GM12878 (cell line): ENCODE results near the gene SCYGR1. TPM values are rescaled to one million over a fixed set of nuclear protein-coding genes. Genes with fewer than 3 reads are reported as not detected.

Experiments used
- ATAC-seq: fragments of 200-7000 bp; cut with Tn5 transposase; 3 replicates; pipeline ENCODE4 v1.9.1; 2020; ENCODE audit warnings: mild to moderate bottlenecking, moderate library complexity
- BruUV-seq: library from RNA; stranded (reverse); fragments of 400-500 nt; replicated peaks from 2 replicates; lab custom pipeline; 2021; lab: Mats Ljungman, UMichigan
- CTCF ChIA-PET: fragments of 300-600 bp; sonication (Branson Sonifier 250); formaldehyde crosslinking; extraction: SDS; loops from one replicate; lab custom pipeline; 2021; ENCODE audit warnings: inconsistent platforms; lab: Yijun Ruan, JAX
- POLR2A ChIA-PET: fragments of 350-600 bp; formaldehyde crosslinking; extraction: SDS; loops from one replicate; lab custom pipeline; 2021; ENCODE audit warnings: inconsistent platforms; lab: Charles Lee
- RAD21 ChIA-PET: fragments of 300-600 bp; sonication (Branson Sonifier 250); formaldehyde crosslinking; loops from one replicate; lab custom pipeline; 2023; ENCODE audit warnings: antibody characterized with exemption; ENCODE audit not compliant: unreplicated experiment; lab: Charles Lee
- SMC1A ChIA-PET: fragments of 300-600 bp; sonication (Branson Sonifier 250); formaldehyde crosslinking; loops from one replicate; lab custom pipeline; 2023; ENCODE audit not compliant: unreplicated experiment, uncharacterized antibody; lab: Charles Lee
- DNase-seq: peaks from one replicate; pipeline ENCODE4 v3.0.0-alpha.2; 2011; ENCODE audit warnings: low read depth, low spot score
- FAIRE-seq: peaks from 3 replicates; lab custom pipeline; 2011; peaks lifted over from hg19 to GRCh38; lab: Jason Lieb, UNC
- H2AFZ ChIP-seq: 2 replicates; pipeline ENCODE4 v1.6.0; 2011; ENCODE audit warnings: low read depth, low read length, control low read depth; ENCODE audit not compliant: control insufficient read depth
- H3K27ac ChIP-seq: 2 replicates; pipeline ENCODE4 v1.5.1; 2011; ENCODE audit warnings: control low read depth; ENCODE audit not compliant: control insufficient read depth, insufficient read depth
- H3K27me3 ChIP-seq, 2 experiments: replicated peaks in 1 of 2; 2 replicates each; pipeline versions ENCODE4 v1.6.0 to v1.6.1; 2011; ENCODE audit warnings: low read length in 1 of 2; ENCODE audit not compliant: control insufficient read depth in 2 of 2, insufficient read depth in 2 of 2
- H3K36me3 ChIP-seq, 2 experiments: 2 replicates each; pipeline ENCODE4 v1.5.1; 2011; ENCODE audit warnings: low read length in 1 of 2; ENCODE audit not compliant: control insufficient read depth in 2 of 2, insufficient read depth in 2 of 2
- H3K4me1 ChIP-seq: 2 replicates; pipeline ENCODE4 v1.6.1; 2011; ENCODE audit warnings: mild to moderate bottlenecking, low read length, moderate library complexity, mixed read lengths; ENCODE audit not compliant: control insufficient read depth, insufficient read depth
- H3K4me2 ChIP-seq: 2 replicates; pipeline ENCODE4 v1.6.0; 2011; ENCODE audit warnings: control low read depth; ENCODE audit not compliant: control insufficient read depth, insufficient read depth
- H3K4me3 ChIP-seq: fragments of 200-600 bp; sonication (generic); 2 replicates; pipeline ENCODE4 v1.5.1; 2016
- H3K79me2 ChIP-seq: 2 replicates; pipeline ENCODE4 v1.6.0; 2011; ENCODE audit warnings: low read length; ENCODE audit not compliant: control insufficient read depth, insufficient read depth
- H3K9ac ChIP-seq: 2 replicates; pipeline ENCODE4 v1.8.0; 2011; ENCODE audit warnings: low read length, control low read depth, mixed read lengths; ENCODE audit not compliant: control insufficient read depth, insufficient read depth
- H3K9me3 ChIP-seq: replicated peaks from 3 replicates; pipeline ENCODE4 v1.5.1; 2011; ENCODE audit warnings: mild to moderate bottlenecking, low read length; ENCODE audit not compliant: control insufficient read depth, insufficient read depth
- H4K20me1 ChIP-seq: 2 replicates; pipeline ENCODE4 v1.6.0; 2011; ENCODE audit not compliant: control insufficient read depth, insufficient read depth
- CREM ChIP-seq: IDR thresholded peaks from 2 replicates; pipeline ENCODE4 v1.6.1; 2014; ENCODE audit warnings: antibody characterized with exemption, low read depth
- EZH2 ChIP-seq: IDR thresholded peaks from 2 replicates; pipeline ENCODE4 v1.6.1; 2012; ENCODE audit warnings: low read depth, mild to moderate bottlenecking, control low read depth, inconsistent platforms, low read length, borderline replicate concordance; ENCODE audit not compliant: control insufficient read depth
- MEF2B ChIP-seq: fragments of 450-650 bp; IDR thresholded peaks from 2 replicates; pipeline ENCODE4 v1.6.1; 2018; ENCODE audit warnings: mild to moderate bottlenecking, moderate library complexity; ENCODE audit not compliant: partially characterized antibody, poor library complexity, severe bottlenecking
- NBN ChIP-seq: fragments of 450-650 bp; IDR thresholded peaks from 2 replicates; pipeline ENCODE4 v1.6.1; 2016
- NFYB ChIP-seq: IDR thresholded peaks from 2 replicates; pipeline ENCODE4 v1.6.1; 2011; ENCODE audit warnings: low read depth, mild to moderate bottlenecking, low read length, improper control_type of control experiment, moderate library complexity; ENCODE audit not compliant: insufficient read depth
- NKRF ChIP-seq: fragments of 450-650 bp; conservative IDR thresholded peaks from 2 replicates; pipeline ENCODE4 v1.6.1; 2017; ENCODE audit warnings: mild to moderate bottlenecking, moderate library complexity
- RELB ChIP-seq: fragments of 450-650 bp; IDR thresholded peaks from 2 replicates; pipeline ENCODE4 v1.6.1; 2017; ENCODE audit warnings: low read depth, mild to moderate bottlenecking, moderate library complexity
- SMC3 ChIP-seq: IDR thresholded peaks from 2 replicates; pipeline ENCODE4 v1.6.1; 2011; ENCODE audit warnings: low read length, improper control_type of control experiment, borderline replicate concordance
- ZBTB40 ChIP-seq: fragments of 450-650 bp; IDR thresholded peaks from 2 replicates; pipeline ENCODE4 v1.6.1; 2016; ENCODE audit warnings: mild to moderate bottlenecking, moderate library complexity, borderline replicate concordance
- ZNF207 ChIP-seq: fragments of 450-650 bp; IDR thresholded peaks from 2 replicates; pipeline ENCODE4 v1.6.1; 2014; ENCODE audit warnings: antibody characterized with exemption, mild to moderate bottlenecking, borderline replicate concordance
- WGBS: methylation state at CpG from one replicate; pipeline ENCODE4 v1.1.6; 2016; ENCODE audit warnings: low lambda C conversion rate; ENCODE audit not compliant: insufficient replicate concordance, insufficient coverage; ENCODE audit errors: missing lambda C conversion rate; 5-methylcytosine and 5-hydroxymethylcytosine counted together
- in situ Hi-C: fragments of 300-500 bp; cut with MboI; formaldehyde crosslinking; loops from 9 replicates; pipeline ENCODE4 v1.14.3; 2018; ENCODE audit warnings: mixed read lengths
- intact Hi-C: fragments of 100-400 bp; cut with micrococcal nuclease; formaldehyde crosslinking; loops from one replicate; pipeline ENCODE4 v1.14.2; 2022; ENCODE audit not compliant: unreplicated experiment
- polyA plus RNA-seq, 11 experiments: library from polyadenylated mRNA; depleted of rRNA in 4 of 11; unstranded in 6 of 11; stranded (reverse) in 5 of 11; fragments of >200 nt; fragmentation: Nextera tagmentation in 4 of 11; fragmentation: Illumina TruSeq in 1 of 11; extraction: Ambion mirVana in 4 of 11; extraction: Trizol in 1 of 11; gene quantifications; 1 replicate in 1 of 11; 2 replicates in 10 of 11; pipeline versions ENCODE4 v1.2.1 to v1.2.3, GENCODE V29; 2011 to 2016; ENCODE audit warnings: inconsistent platforms in 2 of 11, missing spikeins in 2 of 11, low read depth in 1 of 11
- total RNA-seq, 4 experiments: library from RNA; depleted of rRNA in 3 of 4; stranded (reverse); fragments of >200 nt in 3 of 4; fragmentation: Illumina TruSeq in 1 of 4; extraction: Trizol in 1 of 4; gene quantifications; 2 replicates each; pipeline versions ENCODE4 v1.2.1 to v1.2.3, GENCODE V29; 2013 to 2021
- TF ChIP-seq, protein P1 (sequence below): fragments of 450-650 bp; IDR thresholded peaks from 2 replicates; pipeline ENCODE4 v1.6.1; 2017; ENCODE audit warnings: mild to moderate bottlenecking, low read depth, inconsistent platforms; ENCODE audit not compliant: poor library complexity, severe bottlenecking
- TF ChIP-seq, protein P2 (sequence below): IDR thresholded peaks from 2 replicates; pipeline ENCODE4 v1.6.1; 2012; ENCODE audit warnings: low read depth, low read length, improper control_type of control experiment

SCYGR1 gene
- total and polyA plus RNA-seq, 10 of the 15 experiments (the other 5 are each of a cell fraction or from before 2014, with no cell fraction given), result not detected

GRCh38 chr2:227347117-227347516, 40.6 kb downstream of the SCYGR1 start:
- ChIA-PET RAD21 (interaction anchor here (0.8 to 1.1 kb wide), 2 partner anchors 26 to 58 kb away, joined by 3 read pairs; no protein-coding TSS in a partner anchor), POLR2A (no interaction called here), CTCF (interaction anchor here (1.1 to 2.2 kb wide), 7 partner anchors 7 to 261 kb away, joined by 3 to 6 read pairs (median 4); no protein-coding TSS in a partner anchor), SMC1A (interaction anchor here (0.7 to 3.1 kb wide), 7 partner anchors 11 to 467 kb away, joined by 3 to 11 read pairs (median 8); no protein-coding TSS in a partner anchor)
- Histone ChIP-seq H3K9ac (no peak overlapping the region), H3K9me3 (no peaks in the 10 kb centered on the region), H3K4me1 (no peaks in the 10 kb centered on the region; the same call in 1 of the 2 replicates), H3K4me2 (no peak overlapping the region), H2AFZ (no peak overlapping the region), H4K20me1 (no peaks in the 10 kb centered on the region), H3K4me3 (no peak overlapping the region), H3K27me3 (no peaks in the 10 kb centered on the region), H3K79me2 (no peaks in the 10 kb centered on the region), H3K36me3 (peaks cover 0 to 7% of the 10 kb centered on the region in 2 experiments; a peak in 2 of 4 replicates), H3K27ac (no peak overlapping the region)
- no peak for ATAC-seq
- no TSS peak for BruUV-seq
- intact Hi-C loops (no loop called here), in situ Hi-C loops (no loop called here)
- 96% methylated on average over 7 of the region's 7 CpGs for WGBS
- no peak for DNase-seq
- FAIRE-seq, result no peak
- no peak for TF ChIP-seq ZNF207
- TF ChIP-seq EZH2, result no peak
- no peak for TF ChIP-seq RELB
- TF ChIP-seq NFYB, result no peak
- TF ChIP-seq CREM, result no peak
- TF ChIP-seq MEF2B, result no peak
- TF ChIP-seq, protein P1, sequence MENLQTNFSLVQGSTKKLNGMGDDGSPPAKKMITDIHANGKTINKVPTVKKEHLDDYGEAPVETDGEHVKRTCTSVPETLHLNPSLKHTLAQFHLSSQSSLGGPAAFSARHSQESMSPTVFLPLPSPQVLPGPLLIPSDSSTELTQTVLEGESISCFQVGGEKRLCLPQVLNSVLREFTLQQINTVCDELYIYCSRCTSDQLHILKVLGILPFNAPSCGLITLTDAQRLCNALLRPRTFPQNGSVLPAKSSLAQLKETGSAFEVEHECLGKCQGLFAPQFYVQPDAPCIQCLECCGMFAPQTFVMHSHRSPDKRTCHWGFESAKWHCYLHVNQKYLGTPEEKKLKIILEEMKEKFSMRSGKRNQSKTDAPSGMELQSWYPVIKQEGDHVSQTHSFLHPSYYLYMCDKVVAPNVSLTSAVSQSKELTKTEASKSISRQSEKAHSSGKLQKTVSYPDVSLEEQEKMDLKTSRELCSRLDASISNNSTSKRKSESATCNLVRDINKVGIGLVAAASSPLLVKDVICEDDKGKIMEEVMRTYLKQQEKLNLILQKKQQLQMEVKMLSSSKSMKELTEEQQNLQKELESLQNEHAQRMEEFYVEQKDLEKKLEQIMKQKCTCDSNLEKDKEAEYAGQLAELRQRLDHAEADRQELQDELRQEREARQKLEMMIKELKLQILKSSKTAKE, result no peak
- TF ChIP-seq SMC3, result no peak
- TF ChIP-seq ZBTB40, result no peak
- TF ChIP-seq, protein P2, sequence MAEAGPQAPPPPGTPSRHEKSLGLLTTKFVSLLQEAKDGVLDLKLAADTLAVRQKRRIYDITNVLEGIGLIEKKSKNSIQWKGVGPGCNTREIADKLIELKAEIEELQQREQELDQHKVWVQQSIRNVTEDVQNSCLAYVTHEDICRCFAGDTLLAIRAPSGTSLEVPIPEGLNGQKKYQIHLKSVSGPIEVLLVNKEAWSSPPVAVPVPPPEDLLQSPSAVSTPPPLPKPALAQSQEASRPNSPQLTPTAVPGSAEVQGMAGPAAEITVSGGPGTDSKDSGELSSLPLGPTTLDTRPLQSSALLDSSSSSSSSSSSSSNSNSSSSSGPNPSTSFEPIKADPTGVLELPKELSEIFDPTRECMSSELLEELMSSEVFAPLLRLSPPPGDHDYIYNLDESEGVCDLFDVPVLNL, result no peak
- no peak for TF ChIP-seq NBN
- no peak for TF ChIP-seq NKRF
